Adrenal gland (tissue), 12 donors: ENCODE results near the gene SUMF2. TPM values are rescaled to one million over a fixed set of nuclear protein-coding genes. Genes with fewer than 3 reads are reported as not detected.
"Not testable (repeated sequence)": the region's sequence is repeated elsewhere in the genome, so short reads cannot be mapped to it uniquely, and the experiment has no call there.

Source experiments
- DNase-seq, 7 donors: peaks; one replicate each; pipeline ENCODE4 v3.0.0-alpha.2; 2019 to 2020
- H3K27ac ChIP-seq, 5 donors: fragments of 200-600 bp; sonication (generic) in 4 of 5; 1 replicate in 3 of 5; 2 replicates in 2 of 5; pipeline versions ENCODE4 v1.5.1 to v1.8.0; 2016 to 2020; ENCODE audit warnings: mild to moderate bottlenecking in 1 of 5
- H3K27me3 ChIP-seq: fragments of 200-600 bp; 2 replicates; pipeline ENCODE4 v1.8.0; 2021
- H3K36me3 ChIP-seq, 2 donors: fragments of 200-600 bp; replicated peaks in 1 of 2; 1 replicate in 1 of 2; 2 replicates in 1 of 2; pipeline versions ENCODE4 v1.5.1 to v1.8.0; 2018 to 2022
- H3K4me1 ChIP-seq, 2 donors: fragments of 200-600 bp; replicated peaks in 1 of 2; 1 replicate in 1 of 2; 2 replicates in 1 of 2; pipeline versions ENCODE4 v1.5.1 to v1.8.0; 2018 to 2021
- H3K4me3 ChIP-seq, 4 donors: fragments of 200-600 bp; sonication (generic) in 3 of 4; one replicate each; pipeline ENCODE4 v1.5.1; 2016 to 2018
- H3K9me3 ChIP-seq, 3 donors: fragments of 200-600 bp; sonication (generic) in 1 of 3; replicated peaks in 1 of 3; 1 replicate in 2 of 3; 2 replicates in 1 of 3; pipeline versions ENCODE4 v1.5.1 to v1.8.0; 2016 to 2021
- POLR2A ChIP-seq, 2 donors: fragments of 450-650 bp; IDR thresholded peaks; one replicate each; pipeline ENCODE4 v1.6.1; 2017; ENCODE audit warnings: antibody characterized with exemption in 2 of 2, mild to moderate bottlenecking in 2 of 2, moderate library complexity in 1 of 2
- WGBS, 4 donors: extraction: QIAGEN DNeasy Blood & Tissue Kit in 2 of 4; methylation state at CpG; one replicate each; pipeline versions ENCODE4 v1.1.5 to v1.1.7; 2013 to 2017; 5-methylcytosine and 5-hydroxymethylcytosine counted together
- intact Hi-C, 2 donors: fragments of 100-400 bp; cut with DNase I; formaldehyde crosslinking; loops; one replicate each; pipeline versions ENCODE4 v1.14.1 to v1.15.0; 2022 to 2023
- polyA plus RNA-seq, 3 donors: library from polyadenylated mRNA; stranded (reverse); fragments of 200-250 nt in 2 of 3; fragments of 350-450 nt in 1 of 3; fragmentation: Illumina TruSeq in 1 of 3; extraction: RNeasy Lipid Tissue Mini Kit (QIAGEN cat#74804) in 1 of 3; gene quantifications; one replicate each; pipeline ENCODE4 v1.2.3, GENCODE V29; 2013 to 2014
- total RNA-seq, 9 donors: library from RNA; depleted of rRNA in 4 of 9; stranded (reverse); fragments of >200 nt in 4 of 9; fragments of 120-200 nt in 1 of 9; fragmentation: NEBNext Ultra II Directional in 1 of 9; extraction: Animal tissue kit (Norgen Biotek cat#: 25700) in 1 of 9; gene quantifications; one replicate each; pipeline versions ENCODE4 v1.1.0 to v1.2.4, GENCODE V29; 2013 to 2023
- TF ChIP-seq, protein P1 (sequence below), 6 experiments: fragments of 450-650 bp in 4 of 6; fragments of 200-600 bp in 2 of 6; sonication (generic) in 1 of 6; IDR thresholded peaks; 1 replicate in 5 of 6; 2 replicates in 1 of 6; pipeline versions ENCODE4 v1.5.1 to v1.8.0; 2016 to 2021; ENCODE audit warnings: antibody characterized with exemption in 6 of 6, mild to moderate bottlenecking in 2 of 6, moderate library complexity in 1 of 6
- donor health status: healthy with polysubstance abuse.
- donor health status: Bipolar disorder and iron deficiency.
- donor health status: DM: yes; HTN: yes; CAD: no.
- donor health status: DM: no; HTN: no; CAD: no.
- donor health status: DM: no; HTN: no; CAD: no.
- donor health status: DM: yes; HTN: yes; CAD: no.

The SUMF2 gene
- total and polyA plus RNA-seq, 12 donors: 75.6 to 230 (median 169) TPM

DNA sequence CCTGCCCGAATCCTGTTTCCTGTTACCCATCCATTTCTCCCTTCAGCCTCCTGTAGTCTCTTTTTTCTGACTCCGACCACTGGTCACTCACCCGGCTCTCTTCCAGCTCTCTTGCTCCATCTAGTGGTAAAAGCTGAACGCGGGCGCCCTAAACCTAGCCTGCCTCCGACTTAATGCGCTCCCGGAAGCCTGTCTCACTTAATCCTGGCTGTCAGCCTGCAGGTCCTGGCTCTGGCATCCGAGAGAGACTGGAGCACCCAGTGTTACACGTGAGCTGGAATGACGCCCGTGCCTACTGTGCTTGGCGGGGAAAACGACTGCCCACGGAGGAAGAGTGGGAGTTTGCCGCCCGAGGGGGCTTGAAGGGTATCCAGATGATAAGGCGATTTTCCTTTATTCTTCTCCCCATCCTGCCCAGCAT lies 10.3 kb downstream of the SUMF2 start:
- peaks cover 4 to 7% of the 10 kb centered on the region in 2 donors for H3K4me1 ChIP-seq
- no peak overlapping the region for H3K4me3 ChIP-seq
- intact Hi-C loops: loop anchor here (5.0 to 10.0 kb wide), 3 partner anchors 72 to 430 kb away; partner anchors contain the start of gene NIPSNAP2 (in 1 of the 2)
- peak; percentile 83 to 96 (median 89) for DNase-seq
- WGBS, 4 donors: 12 to 23% (median 14%) methylated on average over 13 to 19 of the region's 19 CpGs
- peaks cover 0 to 27% of the 10 kb centered on the region in 2 donors for H3K36me3 ChIP-seq
- no peak for TF ChIP-seq POLR2A (IDR thresholded peaks at IDR 0.05)
- TF ChIP-seq, protein P1, sequence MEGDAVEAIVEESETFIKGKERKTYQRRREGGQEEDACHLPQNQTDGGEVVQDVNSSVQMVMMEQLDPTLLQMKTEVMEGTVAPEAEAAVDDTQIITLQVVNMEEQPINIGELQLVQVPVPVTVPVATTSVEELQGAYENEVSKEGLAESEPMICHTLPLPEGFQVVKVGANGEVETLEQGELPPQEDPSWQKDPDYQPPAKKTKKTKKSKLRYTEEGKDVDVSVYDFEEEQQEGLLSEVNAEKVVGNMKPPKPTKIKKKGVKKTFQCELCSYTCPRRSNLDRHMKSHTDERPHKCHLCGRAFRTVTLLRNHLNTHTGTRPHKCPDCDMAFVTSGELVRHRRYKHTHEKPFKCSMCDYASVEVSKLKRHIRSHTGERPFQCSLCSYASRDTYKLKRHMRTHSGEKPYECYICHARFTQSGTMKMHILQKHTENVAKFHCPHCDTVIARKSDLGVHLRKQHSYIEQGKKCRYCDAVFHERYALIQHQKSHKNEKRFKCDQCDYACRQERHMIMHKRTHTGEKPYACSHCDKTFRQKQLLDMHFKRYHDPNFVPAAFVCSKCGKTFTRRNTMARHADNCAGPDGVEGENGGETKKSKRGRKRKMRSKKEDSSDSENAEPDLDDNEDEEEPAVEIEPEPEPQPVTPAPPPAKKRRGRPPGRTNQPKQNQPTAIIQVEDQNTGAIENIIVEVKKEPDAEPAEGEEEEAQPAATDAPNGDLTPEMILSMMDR (IDR thresholded peaks at IDR 0.05): peak; percentile 88 to 97 (median 92)
- no peak overlapping the region for H3K27ac ChIP-seq
- H3K9me3 ChIP-seq: no peaks in the 10 kb centered on the region
- no peaks in the 10 kb centered on the region for H3K27me3 ChIP-seq

DNA sequence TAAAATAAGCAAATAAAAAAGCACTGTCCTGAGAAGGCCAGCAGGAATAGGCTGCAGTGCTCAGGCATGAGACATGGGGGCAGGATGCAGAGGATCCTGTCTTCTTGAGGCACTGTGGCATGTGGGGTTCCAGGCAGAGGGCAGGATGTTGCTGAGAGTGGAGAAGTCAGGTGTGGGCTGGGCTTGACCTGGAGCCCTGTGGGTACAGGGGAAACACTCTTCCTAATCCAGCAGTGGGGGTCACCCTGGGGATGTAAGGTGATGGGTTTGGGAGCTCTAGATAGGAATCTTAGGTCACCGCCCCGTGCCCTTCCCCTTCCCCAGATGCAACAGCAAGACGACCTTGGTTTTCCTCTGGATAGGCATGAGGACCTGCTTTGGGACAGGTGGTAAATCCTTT lies 13.6 kb downstream of the SUMF2 start:
- Histone ChIP-seq H3K27me3 (no peaks in the 10 kb centered on the region), H3K27ac (no peak overlapping the region), H3K36me3 (peaks cover 0 to 9% of the 10 kb centered on the region in 2 donors), H3K4me3 (no peak overlapping the region), H3K9me3 (no peaks in the 10 kb centered on the region), H3K4me1 (peaks cover 8 to 15% of the 10 kb centered on the region in 2 donors)
- WGBS, 4 donors: 83 to 97% (median 95%) methylated on average over 3 of the region's 3 CpGs
- intact Hi-C loops: loop anchor here in 1 of 2 donors (10.0 kb wide), 2 partner anchors 113 to 433 kb away; partner anchors contain the start of gene NIPSNAP2
- no peak for TF ChIP-seq POLR2A (IDR thresholded peaks at IDR 0.05)
- TF ChIP-seq, protein P1 (IDR thresholded peaks at IDR 0.05): no peak
- DNase-seq: peak in 1 of 7 donors; percentile 5

DNA sequence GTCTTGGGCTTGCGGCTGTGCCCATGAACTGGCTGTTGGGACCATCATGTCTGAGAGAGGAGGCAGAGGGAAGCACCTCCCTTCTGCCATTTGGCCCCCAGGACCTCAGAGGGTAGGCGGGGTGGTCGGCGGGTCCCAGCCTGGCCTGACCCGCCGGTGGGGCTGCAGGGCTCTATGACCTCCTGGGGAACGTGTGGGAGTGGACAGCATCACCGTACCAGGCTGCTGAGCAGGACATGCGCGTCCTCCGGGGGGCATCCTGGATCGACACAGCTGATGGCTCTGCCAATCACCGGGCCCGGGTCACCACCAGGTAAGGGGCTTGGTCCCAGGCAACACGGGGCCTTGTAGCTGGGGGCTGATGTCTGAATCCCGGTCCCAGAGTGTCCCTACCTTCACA lies 14.1 kb downstream of the SUMF2 start:
- DNase-seq: peak in 1 of 7 donors; percentile 11
- Histone ChIP-seq H3K27me3 (no peaks in the 10 kb centered on the region), H3K9me3 (no peaks in the 10 kb centered on the region), H3K4me1 (peaks cover 8 to 20% of the 10 kb centered on the region in 2 donors), H3K27ac (no peak overlapping the region), H3K36me3 (peaks cover 0 to 9% of the 10 kb centered on the region in 2 donors), H3K4me3 (no peak overlapping the region)
- TF ChIP-seq, protein P1 (IDR thresholded peaks at IDR 0.05): no peak
- TF ChIP-seq POLR2A (IDR thresholded peaks at IDR 0.05): no peak
- intact Hi-C loops: loop anchor here in 1 of 2 donors (10.0 kb wide), 2 partner anchors 113 to 433 kb away; partner anchors contain the start of gene NIPSNAP2
- 93 to 95% (median 94%) methylated on average over 3 to 16 of the region's 16 CpGs; no CpG with 5 or more reads in 1 of the 4 donors for WGBS, 4 donors

DNA sequence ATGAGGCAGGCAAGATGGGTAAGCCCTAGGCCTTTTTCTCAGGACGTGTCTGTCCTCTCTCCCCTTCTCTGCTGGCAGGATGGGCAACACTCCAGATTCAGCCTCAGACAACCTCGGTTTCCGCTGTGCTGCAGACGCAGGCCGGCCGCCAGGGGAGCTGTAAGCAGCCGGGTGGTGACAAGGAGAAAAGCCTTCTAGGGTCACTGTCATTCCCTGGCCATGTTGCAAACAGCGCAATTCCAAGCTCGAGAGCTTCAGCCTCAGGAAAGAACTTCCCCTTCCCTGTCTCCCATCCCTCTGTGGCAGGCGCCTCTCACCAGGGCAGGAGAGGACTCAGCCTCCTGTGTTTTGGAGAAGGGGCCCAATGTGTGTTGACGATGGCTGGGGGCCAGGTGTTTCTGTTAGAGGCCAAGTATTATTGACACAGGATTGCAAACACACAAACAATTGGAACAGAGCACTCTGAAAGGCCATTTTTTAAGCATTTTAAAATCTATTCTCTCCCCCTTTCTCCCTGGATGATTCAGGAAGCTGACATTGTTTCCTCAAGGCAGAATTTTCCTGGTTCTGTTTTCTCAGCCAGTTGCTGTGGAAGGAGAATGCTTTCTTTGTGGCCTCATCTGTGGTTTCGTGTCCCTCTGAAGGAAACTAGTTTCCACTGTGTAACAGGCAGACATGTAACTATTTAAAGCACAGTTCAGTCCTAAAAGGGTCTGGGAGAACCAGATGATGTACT lies 15.5 kb downstream of the SUMF2 start:
- H3K36me3 ChIP-seq: peaks cover 0 to 9% of the 10 kb centered on the region in 2 donors
- peak; percentile 85 to 96 (median 94) for DNase-seq
- intact Hi-C loops: loop anchor here in 1 of 2 donors (10.0 kb wide), 2 partner anchors 115 to 435 kb away; partner anchors contain the start of gene NIPSNAP2
- no peak overlapping the region for H3K4me3 ChIP-seq
- TF ChIP-seq, protein P1 (IDR thresholded peaks at IDR 0.05): peak; percentile 76 to 93 (median 91)
- peak in 1 of 2 donors; percentile 11 for TF ChIP-seq POLR2A (IDR thresholded peaks at IDR 0.05)
- H3K27ac ChIP-seq: peak overlapping the region in 4 of 5 donors; percentile 51 to 87 (median 73)
- no peaks in the 10 kb centered on the region for H3K9me3 ChIP-seq
- WGBS, 4 donors: 23 to 56% (median 33%) methylated on average over 4 to 12 of the region's 12 CpGs
- no peaks in the 10 kb centered on the region for H3K27me3 ChIP-seq
- peaks cover 8 to 24% of the 10 kb centered on the region in 2 donors for H3K4me1 ChIP-seq

DNA sequence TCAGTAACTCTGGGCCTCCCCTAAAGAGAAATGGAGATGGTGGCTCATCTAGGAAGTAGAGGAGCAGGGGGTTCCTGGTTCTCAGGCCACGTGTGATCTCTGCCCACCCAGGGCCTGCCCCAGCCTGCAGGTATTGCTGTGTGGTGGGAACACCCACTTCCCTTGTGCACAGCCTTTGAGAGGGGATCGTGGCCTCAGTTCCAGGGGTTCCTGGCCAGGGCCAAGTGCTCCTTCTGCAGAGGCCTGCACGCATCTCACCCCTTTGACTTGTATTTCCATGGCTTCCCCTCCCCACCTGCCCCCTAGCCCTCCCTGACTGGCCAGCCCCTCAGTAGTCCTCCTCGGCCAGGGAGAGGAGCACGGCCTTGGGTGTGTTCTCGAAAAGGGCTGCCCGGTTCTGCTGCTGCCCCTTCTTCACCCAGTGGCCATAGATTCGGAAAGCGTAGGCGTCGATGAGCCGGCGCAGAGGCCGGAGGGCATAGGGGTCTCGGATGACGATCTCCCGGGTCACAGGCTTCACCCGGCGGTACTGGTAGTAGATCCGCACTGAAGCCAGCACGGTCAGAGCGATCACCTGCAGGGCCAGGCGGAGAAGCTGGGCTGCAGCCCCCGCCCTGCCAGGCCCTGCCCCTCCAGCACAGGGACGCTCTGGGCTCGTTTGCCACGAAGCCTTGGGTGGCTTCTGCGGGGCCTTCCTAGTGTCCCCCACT lies 16.8 kb downstream of the SUMF2 start:
- H3K4me3 ChIP-seq, H3K27me3 ChIP-seq, intact Hi-C loops, H3K36me3 ChIP-seq, H3K9me3 ChIP-seq: not testable (repeated sequence)
- DNase-seq: peak in 1 of 7 donors; percentile 5
- WGBS, 4 donors: 95 to 96% (median 95%) methylated on average over 16 to 28 of the region's 28 CpGs
- peaks cover 8 to 24% of the 10 kb centered on the region in 2 donors for H3K4me1 ChIP-seq
- peak overlapping the region in 2 of 5 donors; percentile 58 to 78 for H3K27ac ChIP-seq
